HG02852 (cell line): ENCODE measurements around the gene CRYBG2.
"Not testable (repeated sequence)": the region's sequence is repeated elsewhere in the genome, so short reads cannot be mapped to it uniquely, and the experiment has no call there.

ENCODE experiments used
- ATAC-seq: cut with Tn5 transposase; IDR thresholded peaks from one replicate; pipeline ENCODE4 v1.9.1; 2021; ENCODE audit warnings: mild to moderate bottlenecking, moderate library complexity; ENCODE audit not compliant: unreplicated experiment

Gene CRYBG2

GRCh38 chr1:26372611-26373010 lies 18.7 kb upstream of the CRYBG2 start, which contains the start of gene ZNF683:
TSS of gene ZNF683 (minus strand) at chr1:26372750. CDS start at chr1:26368571, 4,179 bp downstream.
- ATAC-seq: not testable (repeated sequence)

DNA sequence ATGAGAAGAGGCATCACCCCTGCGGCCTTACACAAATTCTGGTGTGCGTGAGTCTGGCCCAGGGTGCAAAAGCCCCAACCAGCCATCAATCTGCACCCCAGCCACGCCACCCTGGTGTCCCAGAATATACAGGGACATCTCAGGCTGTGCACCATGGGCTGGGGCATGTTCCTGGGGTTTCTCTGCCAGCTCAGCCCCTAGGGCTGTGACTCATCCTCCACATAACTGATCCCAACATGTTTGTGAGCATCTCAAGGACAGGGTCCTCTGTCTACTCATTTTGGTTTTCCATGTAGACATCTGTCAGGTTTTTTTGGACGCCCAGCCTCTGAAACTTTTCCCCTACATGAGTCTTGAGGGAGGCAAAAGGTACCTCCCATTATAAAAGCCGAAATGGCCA lies 18.1 kb upstream of the CRYBG2 start:
- no peak for ATAC-seq

DNA sequence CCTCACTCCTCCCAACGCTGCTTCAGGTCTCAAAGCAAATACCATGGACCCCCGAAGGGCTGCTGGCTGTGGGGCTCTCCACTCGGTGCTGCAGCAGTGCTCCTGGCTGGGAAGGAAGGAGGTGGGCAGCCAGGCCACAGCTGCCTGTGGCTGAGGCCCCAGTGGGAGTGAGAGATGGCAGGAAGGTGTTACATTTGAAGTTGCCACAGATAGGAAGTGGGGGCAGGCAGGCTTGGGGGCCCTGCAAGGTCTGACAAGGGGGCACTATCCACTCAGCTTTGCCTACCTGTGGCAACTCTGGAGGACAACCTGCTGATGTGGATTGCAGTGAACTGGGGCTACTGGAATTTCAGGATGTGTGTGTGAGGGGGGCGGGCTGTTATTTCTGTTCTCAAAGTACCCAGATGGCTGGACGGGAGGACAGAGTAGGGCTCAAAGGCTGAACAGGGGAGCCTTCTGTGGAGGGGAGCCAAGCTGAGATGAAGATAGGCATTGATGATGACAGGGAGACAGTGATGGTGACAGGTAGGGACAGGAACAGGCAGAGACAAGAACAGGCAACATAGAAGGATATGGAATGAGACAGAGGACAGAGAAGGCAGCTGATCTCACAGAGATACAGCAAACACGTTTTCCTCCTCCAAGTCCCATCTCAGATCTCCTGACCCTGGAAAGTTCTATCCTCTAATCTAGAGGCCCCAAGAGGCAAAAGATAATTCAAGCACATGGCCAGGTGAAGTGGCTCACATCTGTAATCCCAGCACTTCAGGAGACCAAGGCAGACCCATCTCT lies 16.9 kb upstream of the CRYBG2 start:
- ATAC-seq: no peak

GRCh38 chr1:26368486-26368885 lies 14.6 kb upstream of the CRYBG2 start:
- no peak for ATAC-seq

DNA sequence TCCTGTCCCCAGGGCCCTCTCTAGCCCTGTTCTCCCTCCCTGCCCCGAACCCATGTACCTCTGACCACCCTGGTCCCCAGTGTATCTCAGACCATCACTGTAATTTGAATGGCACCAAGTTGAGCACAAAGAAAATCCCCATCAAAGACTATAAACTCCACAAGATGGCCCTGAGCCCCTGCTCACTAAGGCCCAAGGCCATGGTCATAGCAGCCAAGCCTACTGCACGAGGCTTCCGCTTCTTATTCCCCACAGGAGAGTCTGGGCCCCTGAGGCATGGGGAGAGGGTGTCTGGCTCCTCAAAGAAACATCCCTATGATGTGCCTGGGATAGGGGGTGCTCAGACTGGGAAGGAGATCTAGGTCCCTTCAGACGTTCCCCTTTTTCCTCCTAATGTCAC lies 14.1 kb upstream of the CRYBG2 start:
- ATAC-seq: no peak

DNA sequence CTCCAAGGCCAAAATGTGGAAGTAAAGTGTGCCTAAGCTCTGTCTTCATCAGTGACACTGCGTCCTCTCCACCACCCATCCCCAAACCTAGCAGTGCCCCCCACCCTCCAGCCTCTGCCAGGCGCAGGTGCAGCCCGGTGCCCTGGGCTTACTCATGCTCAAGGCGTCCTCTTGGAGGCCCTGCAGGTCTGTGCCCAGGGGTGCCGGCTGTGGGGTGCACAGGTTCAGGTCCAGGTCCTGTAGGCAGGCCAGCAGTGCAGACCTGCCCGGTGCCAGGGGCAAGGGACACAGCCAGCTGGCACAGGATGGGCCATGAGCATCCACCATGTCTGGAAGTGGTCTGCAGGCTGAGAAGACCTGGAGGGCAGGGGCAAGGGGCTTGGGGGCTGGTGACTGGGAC lies 13.5 kb upstream of the CRYBG2 start:
- no peak for ATAC-seq

GRCh38 chr1:26364956-26365355 lies 11.0 kb upstream of the CRYBG2 start:
- ATAC-seq: no peak

GRCh38 chr1:26363549-26364448 lies 9.9 kb upstream of the CRYBG2 start:
- no peak for ATAC-seq

DNA sequence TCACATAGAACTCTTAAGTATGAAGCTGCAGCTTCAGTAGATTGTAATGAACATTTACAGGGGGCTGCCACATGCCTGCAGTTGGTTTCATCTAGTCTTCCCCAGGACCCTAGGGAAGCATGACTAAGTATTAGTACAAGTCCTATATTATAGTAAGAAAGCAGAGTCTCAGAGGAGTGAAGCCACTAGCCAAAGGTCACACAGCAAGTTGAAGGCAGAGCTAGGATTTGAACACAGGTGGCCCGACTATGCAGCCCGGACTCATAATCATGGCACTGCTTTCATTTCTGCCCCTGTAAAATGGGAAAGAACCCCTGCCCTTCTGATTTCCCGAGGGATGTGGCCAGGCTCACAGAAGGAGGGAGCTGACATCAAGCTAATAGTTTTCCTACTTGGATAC lies 8.4 kb upstream of the CRYBG2 start:
- ATAC-seq: no peak

- no peak for ATAC-seq
Observed at GRCh38 chr1:26361605-26362122, 7.7 kb upstream of the CRYBG2 start.

DNA sequence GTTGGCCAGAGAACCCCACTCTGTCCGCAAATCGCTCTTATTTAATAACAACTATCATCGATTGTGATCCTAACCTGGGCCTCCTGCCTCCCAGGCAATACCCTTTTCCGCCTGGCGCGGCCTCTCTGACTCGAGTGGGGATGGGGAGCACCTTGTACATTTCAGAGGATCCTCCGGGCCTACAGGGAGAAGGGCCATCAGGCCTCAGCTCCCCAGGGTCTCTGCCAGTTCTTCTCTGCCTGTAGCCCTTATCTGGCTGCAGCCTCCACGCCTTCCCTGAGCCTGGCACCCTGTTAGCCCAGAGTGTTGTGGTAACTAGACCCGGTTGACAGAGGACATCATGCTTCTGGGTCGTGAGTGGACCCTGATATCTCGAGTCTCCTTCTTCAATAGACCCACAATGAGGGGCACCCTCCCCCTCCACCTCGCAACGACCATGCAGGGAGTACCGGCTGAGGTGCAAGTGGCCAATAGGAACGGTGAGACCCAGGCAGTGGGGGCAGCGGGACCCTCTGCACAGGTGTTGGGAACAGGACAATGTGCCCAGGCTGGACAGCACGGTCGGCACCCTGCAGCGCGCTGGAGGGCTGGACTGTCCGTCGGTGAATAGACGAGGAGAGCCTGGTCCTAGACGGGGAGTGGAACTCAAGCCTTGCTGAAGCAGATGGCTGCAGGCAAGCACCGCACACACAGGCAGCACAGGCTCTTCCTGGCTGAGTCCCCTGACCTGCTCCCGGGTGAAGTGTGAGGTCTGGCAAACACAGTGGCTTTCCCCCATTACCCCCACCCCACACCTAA lies 7.1 kb upstream of the CRYBG2 start:
- no peak for ATAC-seq

- ATAC-seq: no peak
Observed at GRCh38 chr1:26359981-26360806, 6.3 kb upstream of the CRYBG2 start.

GRCh38 chr1:26358411-26359384 lies 4.8 kb upstream of the CRYBG2 start:
- no peak for ATAC-seq

DNA sequence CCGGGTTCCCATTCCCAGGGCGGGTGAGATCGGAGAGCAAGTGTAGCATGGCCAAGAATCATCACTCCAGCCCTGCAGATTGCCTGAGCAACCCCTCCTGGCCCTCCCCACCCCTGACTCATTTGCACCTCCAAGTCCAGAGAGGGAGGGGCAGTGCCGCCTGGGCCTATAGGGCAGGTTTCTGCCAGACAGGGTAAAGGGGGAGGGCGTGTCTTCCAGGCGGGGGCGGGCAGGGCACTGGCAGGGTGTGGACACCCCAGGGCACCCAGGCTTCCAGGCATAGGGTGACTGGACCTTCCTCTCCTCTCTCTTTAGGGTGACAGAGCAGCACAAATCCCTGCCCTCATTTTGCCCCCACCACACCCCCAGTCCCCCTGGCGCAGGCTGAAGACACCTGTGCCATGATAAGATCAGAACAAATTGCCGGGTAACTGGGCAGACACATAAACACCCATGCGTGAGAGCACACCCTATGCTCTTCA lies 3.2 kb upstream of the CRYBG2 start:
- no peak for ATAC-seq

DNA sequence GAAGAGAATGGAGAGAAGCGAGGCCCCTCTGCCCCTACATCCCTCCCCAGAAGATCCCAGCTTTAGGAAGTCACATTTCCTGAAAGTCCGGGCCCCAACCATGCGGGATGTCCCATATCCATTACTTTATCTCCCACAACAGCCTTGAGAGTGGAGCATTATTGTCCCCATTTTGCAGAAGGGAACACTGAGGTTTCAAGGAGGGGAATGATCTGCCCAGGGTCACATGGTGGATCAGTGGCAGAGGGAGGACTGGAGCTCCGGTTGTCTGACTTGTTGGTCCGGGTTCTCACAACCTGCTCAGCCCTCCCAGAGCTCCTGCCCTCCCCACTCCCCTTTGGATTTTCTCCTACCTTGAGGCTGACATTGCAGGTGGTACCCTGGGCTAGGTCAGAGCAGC lies 2.2 kb upstream of the CRYBG2 start:
- no peak for ATAC-seq

GRCh38 chr1:26354972-26355371 lies 1.0 kb upstream of the CRYBG2 start:
- no peak for ATAC-seq

GRCh38 chr1:26353210-26353859 lies 595 bp downstream of the CRYBG2 start:
- no peak for ATAC-seq

DNA sequence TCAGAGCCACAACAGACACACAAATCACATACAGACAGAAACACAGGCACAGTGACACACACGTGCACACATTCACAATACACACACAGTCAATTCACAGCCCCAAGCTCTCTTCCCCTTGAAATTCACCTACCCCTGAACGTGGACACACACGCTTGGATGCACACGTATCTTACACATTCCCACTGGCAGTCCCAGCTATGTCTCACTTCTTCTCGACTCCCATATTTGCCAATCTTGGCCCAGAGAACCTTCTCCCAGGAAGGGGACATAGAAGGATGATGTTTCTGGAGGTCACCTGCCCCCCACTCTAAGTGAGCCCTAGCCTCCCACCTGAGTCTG lies 1.6 kb downstream of the CRYBG2 start:
- ATAC-seq: no peak
